H1 (cell line): ENCODE measurements around the gene LCOR. TPM values are rescaled to one million over a fixed set of nuclear protein-coding genes. Genes with fewer than 3 reads are reported as not detected.
A peak's percentile ranks its signal among the peaks of the same experiment; 100 is the strongest.

Source experiments
- CTCF ChIA-PET: fragments of 300-600 bp; sonication (Branson Sonifier 250); formaldehyde crosslinking; loops from one replicate; lab custom pipeline; 2021; ENCODE audit not compliant: partially characterized antibody; lab: Charles Lee
- POLR2A ChIA-PET: fragments of 300-600 bp; sonication (Branson Sonifier 250); formaldehyde crosslinking; loops from one replicate; lab custom pipeline; 2021; ENCODE audit warnings: inconsistent platforms; ENCODE audit not compliant: partially characterized antibody; lab: Charles Lee
- DNase-seq, 2 experiments: peaks; one replicate each; pipeline versions ENCODE4 v3.0.0 to v3.0.0-alpha.2; 2010 to 2022; ENCODE audit warnings: low spot score in 2 of 2, low read depth in 1 of 2, mixed read lengths in 1 of 2
- FAIRE-seq: peaks from 2 replicates; lab custom pipeline; 2011; peaks lifted over from hg19 to GRCh38; lab: Jason Lieb, UNC
- H2AFZ ChIP-seq: 2 replicates; pipeline ENCODE4 v1.8.1; 2012; ENCODE audit warnings: low read length, inconsistent platforms
- H2AK5ac ChIP-seq: 2 replicates; pipeline ENCODE4 v1.6.1; 2013; ENCODE audit warnings: low read depth, low read length
- H2BK120ac ChIP-seq: replicated peaks from 2 replicates; pipeline ENCODE3; 2013; ENCODE audit warnings: low read depth, low read length, inconsistent platforms
- H2BK12ac ChIP-seq: 2 replicates; pipeline ENCODE4 v1.6.1; 2013; ENCODE audit warnings: low read depth, low read length
- H2BK15ac ChIP-seq: 2 replicates; pipeline ENCODE4 v1.6.1; 2013; ENCODE audit warnings: low read length
- H2BK20ac ChIP-seq: 2 replicates; pipeline ENCODE4 v1.6.1; 2013; ENCODE audit warnings: low read length
- H2BK5ac ChIP-seq: 2 replicates; pipeline ENCODE4 v1.6.1; 2013; ENCODE audit warnings: low read depth, low read length
- H3K14ac ChIP-seq: 2 replicates; pipeline ENCODE4 v1.6.1; 2013; ENCODE audit warnings: inconsistent platforms; ENCODE audit not compliant: insufficient read length
- H3K18ac ChIP-seq: 2 replicates; pipeline ENCODE4 v1.6.1; 2013; ENCODE audit warnings: low read length; ENCODE audit errors: extremely low read depth
- H3K23ac ChIP-seq: 2 replicates; pipeline ENCODE4 v1.6.1; 2013; ENCODE audit warnings: inconsistent platforms; ENCODE audit not compliant: insufficient read length
- H3K23me2 ChIP-seq: 2 replicates; pipeline ENCODE4 v1.6.1; 2013; ENCODE audit warnings: low read depth, low read length
- H3K27ac ChIP-seq: 2 replicates; pipeline ENCODE4 v1.6.1; 2011; ENCODE audit warnings: low read depth, low read length, inconsistent platforms
- H3K27me3 ChIP-seq, 4 experiments: replicated peaks in 1 of 4; 1 replicate in 1 of 4; 2 replicates in 3 of 4; pipeline versions ENCODE4 v1.6.1 to v1.8.1; 2011 to 2013; ENCODE audit warnings: low read length in 3 of 4, mild to moderate bottlenecking in 3 of 4, inconsistent platforms in 2 of 4, mixed read lengths in 2 of 4, moderate library complexity in 1 of 4; ENCODE audit not compliant: control insufficient read depth in 3 of 4, insufficient read depth in 3 of 4; ENCODE audit errors: extremely low read depth in 1 of 4
- H3K36me3 ChIP-seq, 4 experiments: 2 replicates each; pipeline versions ENCODE4 v1.6.1 to v1.8.1; 2011 to 2013; ENCODE audit warnings: mild to moderate bottlenecking in 4 of 4, low read length in 3 of 4, moderate library complexity in 2 of 4, control low read depth in 1 of 4, inconsistent platforms in 1 of 4; ENCODE audit not compliant: insufficient read depth in 4 of 4, control insufficient read depth in 2 of 4
- H3K4ac ChIP-seq: replicated peaks from 2 replicates; pipeline ENCODE3; 2013; ENCODE audit warnings: low read length, low read depth, mixed read lengths, inconsistent platforms; ENCODE audit not compliant: insufficient read length
- H3K4me1 ChIP-seq, 4 experiments: replicated peaks in 1 of 4; 1 replicate in 1 of 4; 2 replicates in 3 of 4; pipeline versions ENCODE4 v1.6.1 to v1.8.1; 2011 to 2013; ENCODE audit warnings: low read length in 3 of 4, inconsistent platforms in 2 of 4, mixed read lengths in 1 of 4; ENCODE audit not compliant: insufficient read depth in 4 of 4, control insufficient read depth in 3 of 4
- H3K4me2 ChIP-seq, 2 experiments: 2 replicates each; pipeline versions ENCODE4 v1.6.1 to v1.8.1; 2011 to 2013; ENCODE audit warnings: low read depth in 2 of 2, low read length in 2 of 2, control low read depth in 1 of 2, inconsistent platforms in 1 of 2, mild to moderate bottlenecking in 1 of 2; ENCODE audit not compliant: insufficient read depth in 1 of 2
- H3K4me3 ChIP-seq, 4 experiments: fragments of 200-600, 300-600 bp in 1 of 4; sonication (generic), shearing (Covaris generic), sonication (Bioruptor Twin) in 1 of 4; 2 replicates each; pipeline versions ENCODE4 v1.5.1 to v1.8.1; 2011 to 2016; ENCODE audit warnings: low read length in 4 of 4, low read depth in 3 of 4, control low read depth in 2 of 4, inconsistent platforms in 2 of 4, mild to moderate bottlenecking in 2 of 4, mixed read lengths in 1 of 4, moderate library complexity in 1 of 4; ENCODE audit not compliant: insufficient read depth in 2 of 4; ENCODE audit errors: extremely low read depth in 1 of 4
- H3K56ac ChIP-seq: replicated peaks from 2 replicates; pipeline ENCODE3; 2013; ENCODE audit warnings: low read depth, mild to moderate bottlenecking, mixed read lengths, low read length, inconsistent platforms; ENCODE audit not compliant: insufficient read length
- H3K79me1 ChIP-seq: 2 replicates; pipeline ENCODE4 v1.6.1; 2013; ENCODE audit warnings: low read depth, low read length, control low read depth
- H3K79me2 ChIP-seq, 2 experiments: 2 replicates each; pipeline versions ENCODE4 v1.6.1 to v1.8.1; 2012 to 2013; ENCODE audit warnings: low read length in 2 of 2, mild to moderate bottlenecking in 2 of 2, inconsistent platforms in 1 of 2; ENCODE audit not compliant: insufficient read depth in 2 of 2, control insufficient read depth in 1 of 2
- H3K9ac ChIP-seq, 4 experiments: replicated peaks in 1 of 4; 1 replicate in 1 of 4; 2 replicates in 3 of 4; pipeline versions ENCODE4 v1.6.1 to v1.8.1; 2011 to 2013; ENCODE audit warnings: low read depth in 3 of 4, low read length in 3 of 4, control low read depth in 2 of 4, mild to moderate bottlenecking in 2 of 4, moderate library complexity in 2 of 4, inconsistent platforms in 1 of 4; ENCODE audit errors: extremely low read depth in 1 of 4
- H3K9me3 ChIP-seq, 2 experiments: 2 replicates each; pipeline versions ENCODE4 v1.6.1 to v1.8.1; 2012 to 2013; ENCODE audit warnings: mild to moderate bottlenecking in 2 of 2, moderate library complexity in 2 of 2, control low read depth in 1 of 2, inconsistent platforms in 1 of 2, low read depth in 1 of 2, low read length in 1 of 2, mixed read lengths in 1 of 2; ENCODE audit not compliant: insufficient read depth in 2 of 2
- H4K20me1 ChIP-seq, 2 experiments: replicated peaks in 1 of 2; 2 replicates each; pipeline versions ENCODE3 to v1.8.1; 2011 to 2013; ENCODE audit warnings: inconsistent platforms in 2 of 2, low read length in 2 of 2, mild to moderate bottlenecking in 1 of 2; ENCODE audit not compliant: insufficient read depth in 2 of 2, control insufficient read depth in 1 of 2
- H4K5ac ChIP-seq: 2 replicates; pipeline ENCODE4 v1.6.1; 2013; ENCODE audit warnings: low read length, low read depth, mixed read lengths, inconsistent platforms; ENCODE audit not compliant: insufficient read length
- H4K8ac ChIP-seq: 2 replicates; pipeline ENCODE4 v1.8.0; 2013; ENCODE audit warnings: mild to moderate bottlenecking, moderate library complexity, low read length, inconsistent platforms; ENCODE audit not compliant: insufficient read depth; ENCODE audit errors: extremely low read depth
- H4K91ac ChIP-seq: replicated peaks from 2 replicates; pipeline ENCODE3; 2013; ENCODE audit warnings: low read length, mixed read lengths, inconsistent platforms; ENCODE audit not compliant: insufficient read length
- CHD2 ChIP-seq: IDR thresholded peaks from 2 replicates; pipeline ENCODE4 v1.6.1; 2012; ENCODE audit warnings: low read length, improper control_type of control experiment
- CTBP2 ChIP-seq: IDR thresholded peaks from 2 replicates; pipeline ENCODE4 v1.7.0; 2011; ENCODE audit warnings: borderline replicate concordance, mild to moderate bottlenecking, moderate library complexity, mixed read lengths, low read length; ENCODE audit not compliant: insufficient read depth, insufficient read length
- E2F6 ChIP-seq: IDR thresholded peaks from 2 replicates; pipeline ENCODE4 v1.6.1; 2012; ENCODE audit warnings: inconsistent platforms
- MAX ChIP-seq: IDR thresholded peaks from 2 replicates; pipeline ENCODE4 v1.6.1; 2012; ENCODE audit warnings: inconsistent platforms
- WGBS, 2 experiments: shearing (Covaris generic) in 1 of 2; methylation state at CpG; one replicate each; pipeline versions ENCODE4 v1.1.6 to v1.1.7; 2013 to 2015; ENCODE audit warnings: low lambda C conversion rate in 2 of 2, mixed read lengths in 2 of 2, inconsistent platforms in 1 of 2, low coverage in 1 of 2, missing lambda C conversion rate in 1 of 2; ENCODE audit not compliant: insufficient replicate concordance in 2 of 2, insufficient coverage in 1 of 2, insufficient read length in 1 of 2; ENCODE audit errors: extremely low coverage in 1 of 2, missing lambda C conversion rate in 1 of 2; 5-methylcytosine and 5-hydroxymethylcytosine counted together
- polyA plus RNA-seq, 7 experiments: library from polyadenylated mRNA; depleted of rRNA in 3 of 7; stranded (reverse) in 5 of 7; unstranded in 2 of 7; fragments of >200 nt in 5 of 7; fragments of 200-250 nt in 2 of 7; gene quantifications; 1 replicate in 5 of 7; 2 replicates in 1 of 7; 4 replicates in 1 of 7; pipeline versions ENCODE4 v1.2.1 to v1.2.3, GENCODE V29; 2011 to 2013; ENCODE audit warnings: missing spikeins in 2 of 7, mixed read lengths in 2 of 7
- total RNA-seq: library from RNA; stranded (reverse); fragmentation: NEBNext Ultra II Directional; extraction: Animal tissue kit (Norgen Biotek cat#: 25700); gene quantifications from 2 replicates; pipeline ENCODE4 v1.2.1, GENCODE V29; 2021

LCOR gene
- total and polyA plus RNA-seq, 2 of the 8 experiments (the other 6 are each of a cell fraction or from before 2014, with no cell fraction given) = 4.7 to 25.5 TPM

GRCh38 chr10:97039538-97040247 is 207.6 kb downstream of the LCOR start:
- Histone ChIP-seq H3K23me2 (no peaks in the 10 kb centered on the region; the same call in 1 of the 2 replicates), H3K14ac (no peak overlapping the region), H2BK12ac (no peak overlapping the region), H3K4ac (no peak overlapping the region), H4K5ac (no peak overlapping the region), H4K20me1 (no peaks in the 10 kb centered on the region), H3K4me2 (no peak overlapping the region), H3K27ac (no peak overlapping the region), H2BK15ac (no peak overlapping the region), H3K9me3 (no peaks in the 10 kb centered on the region), H2AFZ (no peak overlapping the region), H3K4me1 (peaks cover 0 to 6% (median 3%) of the 10 kb centered on the region in 4 experiments; a peak in 5 of 7 replicates), H2BK5ac (no peak overlapping the region), H3K9ac (no peak overlapping the region), H3K56ac (no peak overlapping the region), H4K8ac (no peak overlapping the region), H4K91ac (no peak overlapping the region), H2AK5ac (no peak overlapping the region), H2BK120ac (no peak overlapping the region), H3K79me2 (no peaks in the 10 kb centered on the region), H3K36me3 (no peaks in the 10 kb centered on the region), H2BK20ac (no peak overlapping the region), H3K4me3 (no peak overlapping the region), H3K79me1 (no peaks in the 10 kb centered on the region), H3K18ac (no peak overlapping the region), H3K23ac (no peak overlapping the region), H3K27me3 (no peaks in the 10 kb centered on the region; a peak in 1 of 7 replicates)
- POLR2A ChIA-PET = no interaction called here
- 91% methylated on average over 11 of the region's 16 CpGs; no CpG with 5 or more reads in 1 of the 2 experiments for WGBS, 2 experiments
- DNase-seq = peak in 1 of 2 experiments; percentile 46
- no peak for FAIRE-seq
- CTCF ChIA-PET = interaction anchor here (0.6 to 9.9 kb wide), 14 partner anchors 10 to 1407 kb away, joined by 3 to 129 read pairs (median 5); no protein-coding TSS in a partner anchor
- TF ChIP-seq E2F6 = peak; percentile 77
- no peak for TF ChIP-seq CHD2
- peak; percentile 41; the same call in 1 of the 2 replicates for TF ChIP-seq MAX
- no peak for TF ChIP-seq CTBP2
